Measurements from ENCODE around the gene ZNF284.

Gene ZNF284

DNA sequence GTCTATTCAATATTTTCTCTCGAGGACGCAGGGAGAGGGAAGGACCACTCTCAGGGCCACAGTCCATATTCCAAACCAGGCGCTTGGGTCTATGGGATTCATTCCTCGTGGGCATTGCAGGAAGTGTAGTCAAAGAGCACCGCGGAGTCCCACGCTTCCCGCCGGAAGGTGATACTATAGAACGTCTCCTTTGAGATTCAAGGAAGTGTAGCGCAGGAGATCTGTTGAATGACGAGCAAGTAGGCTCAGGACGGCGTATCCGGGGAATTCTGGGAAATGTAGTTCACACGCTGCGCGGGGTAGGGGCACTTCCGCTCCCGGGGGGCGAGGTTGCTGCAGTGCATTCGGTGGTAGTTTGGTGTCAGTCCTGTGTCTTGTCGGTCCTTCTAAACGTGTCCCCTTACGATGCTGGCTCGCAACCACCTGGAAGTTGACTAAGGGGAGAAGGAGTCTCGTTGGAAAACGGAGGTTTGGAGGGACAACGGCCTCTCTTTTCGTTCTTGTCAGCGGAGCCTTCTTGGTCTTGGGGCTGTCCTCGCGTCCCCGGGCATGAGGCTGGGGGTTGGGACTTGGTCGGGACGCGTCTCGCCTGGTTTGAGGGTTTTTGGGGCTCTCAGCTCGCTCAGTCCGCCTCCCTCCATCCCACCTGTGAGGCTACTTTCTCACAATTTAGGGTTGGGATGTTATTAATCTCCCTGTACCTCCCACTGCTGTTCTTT, at the start of gene ZNF284:
Gene ZNF284, plus strand, starts transcription at position 336 of the 719 bp plus-strand sequence. CDS start 4,231 bp downstream, outside the sequence.
- peak; percentile 51 for TF ChIP-seq ELF4 (IDR thresholded peaks at IDR 0.05)
- TF ChIP-seq L3MBTL2 (conservative IDR thresholded peaks at IDR 0.05): peak; percentile 89
- no peak for TF ChIP-seq FOXA1 (IDR thresholded peaks at IDR 0.05)
- ChIA-PET POLR2A (interaction anchor here (1.4 kb wide), 1 partner anchor 121 kb away, joined by 4 read pairs; the partner anchor contains the start of gene ZNF221), CTCF (no interaction called here)
- DNase-seq (ENCODE audit: extremely low spot score): peak; percentile 83

DNA sequence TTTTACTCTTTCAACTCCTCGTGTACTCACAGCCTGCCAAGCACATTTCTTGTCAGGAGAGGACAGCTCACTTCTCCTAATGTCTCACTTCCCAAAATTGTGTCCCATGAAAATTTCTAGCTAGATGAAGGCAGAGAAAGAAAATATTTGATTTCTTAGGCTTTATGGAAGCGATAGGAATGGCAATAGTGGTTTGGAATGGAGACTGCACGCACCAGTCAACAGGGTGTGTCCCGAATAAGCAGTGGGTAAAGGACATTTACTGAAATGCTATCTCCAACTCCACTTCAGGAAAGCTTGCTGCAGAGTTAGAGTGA, 47.1 kb upstream of the ZNF284 start:
- TF ChIP-seq, protein P1, sequence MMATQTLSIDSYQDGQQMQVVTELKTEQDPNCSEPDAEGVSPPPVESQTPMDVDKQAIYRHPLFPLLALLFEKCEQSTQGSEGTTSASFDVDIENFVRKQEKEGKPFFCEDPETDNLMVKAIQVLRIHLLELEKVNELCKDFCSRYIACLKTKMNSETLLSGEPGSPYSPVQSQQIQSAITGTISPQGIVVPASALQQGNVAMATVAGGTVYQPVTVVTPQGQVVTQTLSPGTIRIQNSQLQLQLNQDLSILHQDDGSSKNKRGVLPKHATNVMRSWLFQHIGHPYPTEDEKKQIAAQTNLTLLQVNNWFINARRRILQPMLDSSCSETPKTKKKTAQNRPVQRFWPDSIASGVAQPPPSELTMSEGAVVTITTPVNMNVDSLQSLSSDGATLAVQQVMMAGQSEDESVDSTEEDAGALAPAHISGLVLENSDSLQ (IDR thresholded peaks at IDR 0.05): no peak
- TF ChIP-seq LEF1 (IDR thresholded peaks at IDR 0.05; ENCODE audit: borderline replicate concordance): no peak
- no peak for TF ChIP-seq ZNF384 (IDR thresholded peaks at IDR 0.05)
- POLR2A ChIA-PET: interaction anchor here (0.6 to 1.2 kb wide), 4 partner anchors 23 to 198 kb away, joined by 3 to 4 read pairs (median 3); partner anchors contain the start of genes ZNF221 and ZNF283
- CTCF ChIA-PET: no interaction called here
- no peak for DNase-seq (ENCODE audit: extremely low spot score)

DNA sequence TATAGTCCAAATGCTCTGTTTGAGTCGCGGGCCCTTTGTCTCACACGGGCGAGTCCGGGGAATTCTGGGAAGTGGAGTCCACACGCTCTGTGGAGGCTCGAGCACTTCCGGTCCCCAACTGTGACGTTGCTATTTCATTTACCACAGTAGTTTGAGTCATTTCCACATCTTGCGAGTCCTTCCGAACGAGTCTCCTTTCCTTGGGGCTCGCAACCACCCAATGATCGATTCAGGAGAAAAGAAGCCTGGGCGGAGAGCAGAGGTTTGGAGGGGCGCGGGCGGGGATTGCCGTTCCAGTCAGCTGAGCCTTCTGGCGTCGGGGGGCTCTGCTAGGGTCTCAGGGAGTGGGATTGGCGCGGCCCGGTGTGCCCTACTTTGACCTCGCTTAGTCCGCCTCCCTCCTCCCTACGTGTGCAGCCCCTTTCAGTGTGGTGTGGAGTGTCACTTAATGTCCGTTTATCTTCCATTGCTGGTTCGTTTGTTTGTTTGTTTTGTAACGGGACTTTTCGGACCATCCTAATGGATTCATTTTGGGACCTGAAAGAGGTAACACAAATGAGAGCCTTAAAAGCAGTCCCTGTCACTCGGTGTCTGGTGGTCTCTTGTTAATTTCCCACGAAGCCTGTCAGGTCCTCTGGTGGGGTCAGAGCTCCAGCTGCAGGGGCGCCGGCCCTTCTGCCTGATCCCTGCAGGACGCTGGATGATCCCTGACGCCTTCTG, 46.6 kb upstream of the ZNF284 start, which contains the start of gene ZNF222:
Gene ZNF222, plus strand, starts transcription at position 163 of the 720 bp plus-strand sequence. Its CDS starts 58 bp downstream, at position 221.
- TF ChIP-seq LEF1 (IDR thresholded peaks at IDR 0.05; ENCODE audit: borderline replicate concordance) (no peak), TARDBP (IDR thresholded peaks at IDR 0.05) (no peak), ELF4 (IDR thresholded peaks at IDR 0.05) (0 out of 2 replicates have a peak, but pooled peaks have one; percentile 11), L3MBTL2 (conservative IDR thresholded peaks at IDR 0.05) (peak; percentile 5)
- TF ChIP-seq, protein P1 (IDR thresholded peaks at IDR 0.05): no peak
- ChIA-PET POLR2A (interaction anchor here (0.6 to 1.2 kb wide), 4 partner anchors 24 to 198 kb away, joined by 3 to 4 read pairs (median 3); partner anchors contain the start of genes ZNF221 and ZNF283), CTCF (no interaction called here)
- DNase-seq (ENCODE audit: extremely low spot score): peak; percentile 70

DNA sequence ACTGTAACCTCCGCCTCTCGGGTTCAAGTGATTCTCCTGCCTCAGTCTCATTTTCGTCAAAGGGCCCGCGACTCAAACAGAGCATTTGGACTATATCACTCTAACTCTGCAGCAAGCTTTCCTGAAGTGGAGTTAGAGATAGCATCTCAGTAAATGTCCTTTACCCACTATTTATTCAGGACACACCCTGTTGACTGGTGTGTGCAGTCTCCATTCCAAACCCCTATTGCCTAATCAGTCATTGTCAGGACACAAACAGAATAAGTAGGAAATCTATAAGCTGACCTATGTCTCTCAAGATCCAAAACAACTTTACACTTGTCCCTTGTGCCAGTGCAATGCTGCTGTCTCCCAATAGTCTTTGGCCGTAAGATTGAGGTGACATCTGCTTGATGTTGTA, 45.3 kb upstream of the ZNF284 start:
- no peak for TF ChIP-seq NFRKB (IDR thresholded peaks at IDR 0.05)
- TF ChIP-seq SUZ12 (IDR thresholded peaks at IDR 0.05): no peak
- TF ChIP-seq FOXK2 (IDR thresholded peaks at IDR 0.05): no peak
- no peak for TF ChIP-seq FOXA1 (IDR thresholded peaks at IDR 0.05)
- no peak for TF ChIP-seq ZNF384 (IDR thresholded peaks at IDR 0.05)
- no peak for TF ChIP-seq ELF4 (IDR thresholded peaks at IDR 0.05)
- no peak for TF ChIP-seq BHLHE40 (IDR thresholded peaks at IDR 0.05; ENCODE audit: borderline replicate concordance)
- TF ChIP-seq ARNT (IDR thresholded peaks at IDR 0.05): no peak
- no peak for TF ChIP-seq TARDBP (IDR thresholded peaks at IDR 0.05)
- no peak for TF ChIP-seq L3MBTL2 (conservative IDR thresholded peaks at IDR 0.05)
- TF ChIP-seq HDGF (IDR thresholded peaks at IDR 0.05; ENCODE audit: borderline replicate concordance): no peak
- TF ChIP-seq, protein P1 (IDR thresholded peaks at IDR 0.05): no peak
- TF ChIP-seq FOXM1 (IDR thresholded peaks at IDR 0.05; ENCODE audit: borderline replicate concordance): no peak
- no peak for TF ChIP-seq LEF1 (IDR thresholded peaks at IDR 0.05; ENCODE audit: borderline replicate concordance)
- no peak for TF ChIP-seq CTBP1 (IDR thresholded peaks at IDR 0.05; ENCODE audit: borderline replicate concordance)
- TF ChIP-seq SP1 (IDR thresholded peaks at IDR 0.05): no peak
- no peak for DNase-seq (ENCODE audit: extremely low spot score)
- CTCF ChIA-PET: no interaction called here
- POLR2A ChIA-PET: no interaction called here

DNA sequence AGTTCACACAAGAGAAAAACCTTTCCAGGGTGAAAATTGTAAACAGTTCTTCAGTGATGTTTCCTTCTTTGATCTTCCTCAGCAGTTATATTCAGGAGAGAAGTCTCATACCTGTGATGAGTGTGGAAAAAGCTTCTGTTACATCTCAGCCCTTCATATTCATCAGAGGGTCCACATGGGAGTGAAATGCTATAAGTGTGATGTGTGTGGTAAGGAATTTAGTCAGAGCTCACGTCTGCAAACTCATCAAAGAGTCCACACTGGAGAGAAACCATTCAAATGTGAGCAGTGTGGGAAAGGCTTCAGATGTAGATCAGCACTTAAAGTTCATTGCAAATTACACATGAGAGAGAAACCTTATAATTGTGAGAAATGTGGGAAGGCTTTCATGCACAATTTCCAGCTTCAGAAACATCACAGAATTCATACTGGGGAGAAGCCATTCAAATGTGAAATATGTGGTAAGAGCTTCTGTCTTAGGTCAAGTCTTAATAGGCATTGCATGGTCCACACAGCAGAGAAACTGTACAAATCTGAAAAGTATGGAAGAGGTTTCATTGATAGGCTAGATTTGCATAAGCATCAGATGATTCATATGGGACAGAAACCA, 39.9 kb upstream of the ZNF284 start:
- ChIA-PET CTCF (no interaction called here), POLR2A (no interaction called here)
- no peak for DNase-seq (ENCODE audit: extremely low spot score)
- TF ChIP-seq, protein P1 (IDR thresholded peaks at IDR 0.05): no peak
- no peak for TF ChIP-seq SP1 (IDR thresholded peaks at IDR 0.05)
- TF ChIP-seq HDGF (IDR thresholded peaks at IDR 0.05; ENCODE audit: borderline replicate concordance): no peak
- TF ChIP-seq FOXA1 (IDR thresholded peaks at IDR 0.05): no peak
- no peak for TF ChIP-seq TARDBP (IDR thresholded peaks at IDR 0.05)
- TF ChIP-seq ELF4 (IDR thresholded peaks at IDR 0.05): no peak

DNA sequence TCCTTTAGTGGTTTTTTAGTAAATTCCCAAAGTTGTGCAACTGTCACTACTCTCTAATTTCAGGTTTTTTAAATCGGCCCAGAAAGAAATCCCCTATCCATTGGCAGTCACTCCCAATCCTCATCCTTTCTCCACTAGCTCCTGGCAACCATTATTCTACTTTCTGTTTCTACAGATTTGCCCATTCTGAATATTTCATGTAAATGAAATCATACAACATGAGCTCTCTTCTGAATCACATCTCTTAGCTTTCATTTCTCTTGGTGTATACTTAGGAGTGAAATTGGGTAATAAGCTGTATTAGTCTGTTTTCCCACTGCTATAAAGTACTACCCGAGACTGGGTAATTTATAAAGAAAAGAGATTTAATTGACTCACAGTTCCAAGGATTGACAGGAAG, 29.8 kb upstream of the ZNF284 start:
- POLR2A ChIA-PET: no interaction called here

More for the DNA sequence above, 29.8 kb upstream of the ZNF284 start:
- CTCF ChIA-PET: no interaction called here
- no peak for DNase-seq (ENCODE audit: extremely low spot score)
- TF ChIP-seq LEF1 (IDR thresholded peaks at IDR 0.05; ENCODE audit: borderline replicate concordance) (no peak), FOXK2 (IDR thresholded peaks at IDR 0.05) (no peak), FOXA1 (IDR thresholded peaks at IDR 0.05) (no peak), FOXM1 (IDR thresholded peaks at IDR 0.05; ENCODE audit: borderline replicate concordance) (no peak), ELF4 (IDR thresholded peaks at IDR 0.05) (no peak), ZNF384 (IDR thresholded peaks at IDR 0.05) (no peak), NFRKB (IDR thresholded peaks at IDR 0.05) (no peak), HDGF (IDR thresholded peaks at IDR 0.05; ENCODE audit: borderline replicate concordance) (no peak), L3MBTL2 (conservative IDR thresholded peaks at IDR 0.05) (no peak), BHLHE40 (IDR thresholded peaks at IDR 0.05; ENCODE audit: borderline replicate concordance) (no peak), SP1 (IDR thresholded peaks at IDR 0.05) (no peak), ARNT (IDR thresholded peaks at IDR 0.05) (no peak), SUZ12 (IDR thresholded peaks at IDR 0.05) (no peak), TARDBP (IDR thresholded peaks at IDR 0.05) (no peak), CTBP1 (IDR thresholded peaks at IDR 0.05; ENCODE audit: borderline replicate concordance) (no peak)
- TF ChIP-seq, protein P1 (IDR thresholded peaks at IDR 0.05): no peak
